ENCODE measurements around the gene LRMDA. TPM values are rescaled to one million over a fixed set of nuclear protein-coding genes. Genes with fewer than 3 reads are reported as not detected.

LRMDA gene
- polyA plus RNA-seq, 3 donors: 39.8 to 59.6 (median 56.4) TPM

DNA sequence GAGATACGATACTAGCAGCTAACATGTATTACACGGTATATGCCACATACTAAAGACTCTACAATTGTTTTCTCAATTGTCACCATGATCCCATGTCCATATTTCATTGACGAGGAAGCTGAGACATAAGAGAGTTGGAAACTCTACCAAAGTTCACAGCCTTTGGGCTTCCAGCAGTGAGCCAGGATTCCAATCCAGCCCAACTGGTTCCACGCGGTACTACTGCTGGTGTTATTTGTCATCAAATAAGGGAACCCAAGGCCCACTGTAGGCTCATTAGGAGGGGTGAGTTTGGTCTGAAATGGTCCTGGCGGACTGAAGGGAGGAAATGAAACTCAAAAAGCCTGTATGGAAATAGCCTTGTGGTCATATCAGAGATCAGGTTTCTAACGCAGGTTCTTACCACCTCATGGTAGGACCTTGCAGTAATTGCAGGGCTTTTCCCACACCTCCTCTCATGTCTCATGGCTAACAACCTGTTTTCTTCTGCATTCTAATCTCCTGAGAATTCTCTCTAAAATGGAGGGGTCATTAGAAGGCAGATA lies 814.6 kb downstream of the LRMDA start:
- H3K27me3 Mint-ChIP-seq (ENCODE audit: low read depth in 3 of 3): peaks cover 0 to 2% (median 0%) of the 10 kb centered on the region in 3 donors
- no peak for TF ChIP-seq CTCF (IDR thresholded peaks at IDR 0.05)
- H3K4me3 ChIP-seq (replicated peaks in 1 of 3; ENCODE audit: low read depth in 2 of 3, low read length in 3 of 3): no peak overlapping the region
- intact Hi-C loops (cut with micrococcal nuclease): no loop called here
- peaks cover 0 to 3% (median 0%) of the 10 kb centered on the region in 7 donors for H3K9me3 Mint-ChIP-seq
- H3K4me2 ChIP-seq (replicated peaks; ENCODE audit: extremely low read depth, low read length, poor library complexity, severe bottlenecking): no peak overlapping the region
- 100% methylated on average over 2 of the region's 7 CpGs for WGBS (ENCODE audit: insufficient coverage)
- H2AFZ ChIP-seq (ENCODE audit: insufficient read depth, low read depth, low read length, poor library complexity, severe bottlenecking): no peak overlapping the region
- H3K4me1 Mint-ChIP-seq: no peaks in the 10 kb centered on the region
- no peaks in the 10 kb centered on the region for H3K27me3 ChIP-seq (ENCODE audit: control insufficient read depth in 2 of 2, insufficient read depth in 2 of 2, low read length in 2 of 2)
- H3K9me3 ChIP-seq (replicated peaks in 1 of 2; ENCODE audit: control insufficient read depth in 1 of 2, insufficient read depth in 1 of 2, low read length in 2 of 2): no peaks in the 10 kb centered on the region
- H3K27ac Mint-ChIP-seq: no peak overlapping the region
- H3K36me3 Mint-ChIP-seq: peaks cover 0 to 6% of the 10 kb centered on the region in 2 donors
- no peak overlapping the region for H3K27ac ChIP-seq (ENCODE audit: low read depth in 1 of 2, low read length in 2 of 2)
- H3K4me3 Mint-ChIP-seq: no peak overlapping the region
- DNase-seq: no peak
- H3K9ac ChIP-seq (ENCODE audit: insufficient read depth, low read length, poor library complexity, severe bottlenecking): no peak overlapping the region
- H3K79me2 ChIP-seq (ENCODE audit: insufficient read depth, low read length): no peaks in the 10 kb centered on the region
- no peaks in the 10 kb centered on the region for H3K36me3 ChIP-seq (replicated peaks in 1 of 2; ENCODE audit: control insufficient read depth in 1 of 2, insufficient read depth in 2 of 2, low read length in 2 of 2)
- no peaks in the 10 kb centered on the region for H3K4me1 ChIP-seq (ENCODE audit: control insufficient read depth in 1 of 2, insufficient read depth in 2 of 2, low read length in 2 of 2)
- H4K20me1 ChIP-seq (ENCODE audit: insufficient read depth, low read length): no peaks in the 10 kb centered on the region

- Mint-ChIP-seq H3K4me1 (no peaks in the 10 kb centered on the region), H3K4me3 (no peak overlapping the region), H3K27ac (no peak overlapping the region), H3K27me3 (ENCODE audit: low read depth in 3 of 3) (peaks cover 0 to 2% (median 0%) of the 10 kb centered on the region in 3 donors), H3K9me3 (peaks cover 0 to 5% (median 0%) of the 10 kb centered on the region in 7 donors), H3K36me3 (peaks cover 0 to 6% of the 10 kb centered on the region in 2 donors)
- H3K27ac ChIP-seq (ENCODE audit: low read depth in 1 of 2, low read length in 2 of 2): no peak overlapping the region
- no peaks in the 10 kb centered on the region for H3K79me2 ChIP-seq (ENCODE audit: insufficient read depth, low read length)
- H3K4me2 ChIP-seq (replicated peaks; ENCODE audit: extremely low read depth, low read length, poor library complexity, severe bottlenecking): no peak overlapping the region
- H3K27me3 ChIP-seq (ENCODE audit: control insufficient read depth in 2 of 2, insufficient read depth in 2 of 2, low read length in 2 of 2): no peaks in the 10 kb centered on the region
- no peak for TF ChIP-seq CTCF (IDR thresholded peaks at IDR 0.05)
- intact Hi-C loops (cut with micrococcal nuclease): no loop called here
- H3K4me3 ChIP-seq (replicated peaks in 1 of 3; ENCODE audit: low read depth in 2 of 3, low read length in 3 of 3): no peak overlapping the region
- H3K4me1 ChIP-seq (ENCODE audit: control insufficient read depth in 1 of 2, insufficient read depth in 2 of 2, low read length in 2 of 2): no peaks in the 10 kb centered on the region
- no peak overlapping the region for H3K9ac ChIP-seq (ENCODE audit: insufficient read depth, low read length, poor library complexity, severe bottlenecking)
- H3K9me3 ChIP-seq (replicated peaks in 1 of 2; ENCODE audit: control insufficient read depth in 1 of 2, insufficient read depth in 1 of 2, low read length in 2 of 2): no peaks in the 10 kb centered on the region
- H2AFZ ChIP-seq (ENCODE audit: insufficient read depth, low read depth, low read length, poor library complexity, severe bottlenecking): no peak overlapping the region
- WGBS (ENCODE audit: insufficient coverage): no CpG with 5 or more reads among the region's 1 CpG
- H3K36me3 ChIP-seq (replicated peaks in 1 of 2; ENCODE audit: control insufficient read depth in 1 of 2, insufficient read depth in 2 of 2, low read length in 2 of 2): no peaks in the 10 kb centered on the region
- H4K20me1 ChIP-seq (ENCODE audit: insufficient read depth, low read length): no peaks in the 10 kb centered on the region
- no peak for DNase-seq
Observed at GRCh38 chr10:76248649-76249200, 817.3 kb downstream of the LRMDA start.

Measured in CD14-positive monocyte (primary cell).